K562 (cell line): Measurements from ENCODE around the gene SIRT2. TPM values are rescaled to one million over a fixed set of nuclear protein-coding genes. Genes with fewer than 3 reads are reported as not detected.

Experiments used
- ATAC-seq: fragments of 200-7000 bp; cut with Tn5 transposase; 3 replicates; pipeline ENCODE4 v1.9.1; 2020; ENCODE audit warnings: moderate library complexity
- BruUV-seq: library from RNA; stranded (reverse); fragments of 400-500 nt; replicated peaks from 2 replicates; lab custom pipeline; 2021; lab: Mats Ljungman, UMichigan
- CTCF ChIA-PET: fragments of 300-600 bp; formaldehyde crosslinking; extraction: SDS; loops from one replicate; lab custom pipeline; 2021; ENCODE audit warnings: low intra/inter-chr PET ratio; lab: Yijun Ruan, JAX
- POLR2A ChIA-PET: fragments of 300-600, 350-650 bp; sonication (Branson Sonifier 250); formaldehyde crosslinking; extraction: SDS; loops from one replicate; lab custom pipeline; 2021; ENCODE audit warnings: antibody characterized with exemption, inconsistent platforms; lab: Yijun Ruan, JAX
- DNase-seq, 4 experiments: peaks; one replicate each; pipeline versions ENCODE4 v3.0.0 to v3.0.0-alpha.2; 2011 to 2018; ENCODE audit warnings: low spot score in 3 of 4, mixed read lengths in 3 of 4; ENCODE audit errors: extremely low read depth in 1 of 4
- FAIRE-seq: peaks from 2 replicates; lab custom pipeline; 2011; peaks lifted over from hg19 to GRCh38; lab: Jason Lieb, UNC
- H2AFZ ChIP-seq: 2 replicates; pipeline ENCODE4 v1.6.0; 2011; ENCODE audit warnings: low read depth, low read length, control low read depth, inconsistent platforms
- H3K27ac ChIP-seq: fragments of 200-600 bp; 3 replicates; pipeline ENCODE4 v1.8.0; 2011; ENCODE audit warnings: low read depth, mild to moderate bottlenecking, control low read depth, inconsistent platforms, low read length, moderate library complexity, mixed read lengths; ENCODE audit errors: extremely low read depth
- H3K27me3 ChIP-seq, 2 experiments: fragments of 300-600 bp in 1 of 2; 2 replicates in 1 of 2; 3 replicates in 1 of 2; pipeline versions ENCODE4 v1.6.0 to v1.8.0; 2011; ENCODE audit warnings: inconsistent platforms in 2 of 2, low read length in 2 of 2, mild to moderate bottlenecking in 1 of 2, mixed read lengths in 1 of 2, moderate library complexity in 1 of 2; ENCODE audit not compliant: control insufficient read depth in 2 of 2, insufficient read depth in 2 of 2
- H3K36me3 ChIP-seq: fragments of 300-600 bp; 3 replicates; pipeline ENCODE4 v1.8.0; 2011; ENCODE audit warnings: mild to moderate bottlenecking, low read length, inconsistent platforms; ENCODE audit not compliant: control insufficient read depth, insufficient read depth
- H3K4me1 ChIP-seq, 2 experiments: fragments of 200-600 bp in 1 of 2; replicated peaks in 1 of 2; 2 replicates in 1 of 2; 3 replicates in 1 of 2; pipeline versions ENCODE4 v1.5.1 to v1.8.0; 2011; ENCODE audit warnings: inconsistent platforms in 2 of 2, low read length in 2 of 2, mild to moderate bottlenecking in 1 of 2, mixed read lengths in 1 of 2, moderate library complexity in 1 of 2; ENCODE audit not compliant: control insufficient read depth in 2 of 2, insufficient read depth in 2 of 2
- H3K4me2 ChIP-seq: 2 replicates; pipeline ENCODE4 v1.6.1; 2011; ENCODE audit warnings: low read length, control low read depth, inconsistent platforms, mixed read lengths; ENCODE audit not compliant: insufficient read depth
- H3K4me3 ChIP-seq: fragments of 200-600 bp; sonication (generic), shearing (Covaris generic); 2 replicates; pipeline ENCODE4 v1.5.1; 2016; ENCODE audit warnings: control low read depth, inconsistent platforms
- H3K79me2 ChIP-seq: fragments of 200-600 bp; 3 replicates; pipeline ENCODE4 v1.8.0; 2011; ENCODE audit warnings: low read length, inconsistent platforms; ENCODE audit not compliant: control insufficient read depth, insufficient read depth
- H3K9ac ChIP-seq, 2 experiments: 2 replicates each; pipeline versions ENCODE4 v1.6.0 to v1.6.1; 2011; ENCODE audit warnings: low read depth in 2 of 2, low read length in 2 of 2, control low read depth in 1 of 2, inconsistent platforms in 1 of 2, mild to moderate bottlenecking in 1 of 2, mixed read lengths in 1 of 2; ENCODE audit not compliant: insufficient read depth in 1 of 2
- H3K9me1 ChIP-seq: one replicate; pipeline ENCODE4 v1.6.0; 2011; ENCODE audit warnings: inconsistent platforms, mild to moderate bottlenecking, low read length, moderate library complexity; ENCODE audit not compliant: control insufficient read depth, insufficient read depth
- H3K9me3 ChIP-seq: replicated peaks from 2 replicates; pipeline ENCODE4 v1.5.1; 2011; ENCODE audit warnings: low read depth, low read length, inconsistent platforms; ENCODE audit not compliant: control insufficient read depth, insufficient read depth
- H4K20me1 ChIP-seq: replicated peaks from 2 replicates; pipeline ENCODE4 v1.6.1; 2011; ENCODE audit warnings: low read length, inconsistent platforms, mixed read lengths; ENCODE audit not compliant: control insufficient read depth, insufficient read depth
- BRF2 ChIP-seq: IDR thresholded peaks from 3 replicates; pipeline ENCODE4 v1.6.1; 2011; ENCODE audit warnings: borderline replicate concordance, mild to moderate bottlenecking; ENCODE audit not compliant: insufficient read length, insufficient read depth
- HDAC3 ChIP-seq: fragments of 450-650 bp; IDR thresholded peaks from 2 replicates; pipeline ENCODE4 v1.6.1; 2018; ENCODE audit warnings: borderline replicate concordance, mild to moderate bottlenecking, moderate library complexity; ENCODE audit not compliant: partially characterized antibody
- ZBTB11 ChIP-seq, 3 experiments: fragments of 200-800 bp in 1 of 3; fragments of 250-450 bp in 1 of 3; fragments of 450-650 bp in 1 of 3; sonication (Bioruptor Pico) in 1 of 3; sonication (Bioruptor generic) in 1 of 3; formaldehyde crosslinking in 1 of 3; IDR thresholded peaks; 2 replicates each; pipeline versions ENCODE4 v1.6.1 to v1.8.0; 2016 to 2022; ENCODE audit warnings: mild to moderate bottlenecking in 2 of 3, missing genetic modification characterization in 2 of 3, missing compliant biosample characterization in 1 of 3, moderate library complexity in 1 of 3
- ZNF592 ChIP-seq: fragments of 450-650 bp; IDR thresholded peaks from 2 replicates; pipeline ENCODE4 v1.6.1; 2017; ENCODE audit warnings: antibody characterized with exemption, mild to moderate bottlenecking
- ZNF644 ChIP-seq: fragments of 200-800 bp; sonication (Bioruptor generic); IDR thresholded peaks from 2 replicates; pipeline ENCODE4 v1.6.1; 2016; ENCODE audit warnings: low read depth, missing genetic modification characterization, missing compliant biosample characterization
- WGBS: fragments of 100-300 bp; shearing (Covaris generic); methylation state at CpG from one replicate; pipeline ENCODE4 v1.1.6; 2016; ENCODE audit warnings: low coverage, mixed read lengths; ENCODE audit not compliant: insufficient coverage; ENCODE audit errors: missing lambda C conversion rate; 5-methylcytosine and 5-hydroxymethylcytosine counted together
- in situ Hi-C: fragments of 300-500 bp; cut with MboI; formaldehyde crosslinking; loops from 4 replicates; pipeline ENCODE4 v1.15.0; 2018; ENCODE audit warnings: inconsistent platforms, mixed read lengths
- intact Hi-C: fragments of 100-400 bp; cut with micrococcal nuclease; formaldehyde crosslinking; loops from 2 replicates; pipeline ENCODE4 v1.14.2; 2022
- polyA plus RNA-seq, 8 experiments: library from polyadenylated mRNA; depleted of rRNA in 4 of 8; stranded (reverse) in 5 of 8; unstranded in 3 of 8; fragments of >200 nt; fragmentation: Nextera tagmentation in 2 of 8; fragmentation: Illumina TruSeq in 1 of 8; extraction: Ambion mirVana in 2 of 8; extraction: Trizol in 1 of 8; gene quantifications; 2 replicates each; pipeline versions ENCODE4 v1.2.1 to v1.2.3, GENCODE V29; 2011 to 2014; ENCODE audit warnings: inconsistent platforms in 1 of 8, missing spikeins in 1 of 8
- total RNA-seq, 7 experiments: library from RNA; depleted of rRNA in 6 of 7; stranded (reverse); fragments of >200 nt in 6 of 7; fragmentation: Illumina TruSeq in 2 of 7; extraction: Trizol in 2 of 7; gene quantifications; 2 replicates each; pipeline versions ENCODE4 v1.2.1 to v1.2.3, GENCODE V29; 2011 to 2021; ENCODE audit warnings: low replicate concordance in 1 of 7
- TF ChIP-seq, protein P1 (sequence below): IDR thresholded peaks from 2 replicates; pipeline ENCODE4 v1.6.1; 2011; ENCODE audit warnings: borderline replicate concordance, low read depth, mild to moderate bottlenecking, moderate library complexity, low read length; ENCODE audit not compliant: insufficient read depth, poor library complexity, severe bottlenecking

SIRT2 gene
- total and polyA plus RNA-seq, 9 of the 15 experiments (the other 6 are each of a cell fraction or from before 2014, with no cell fraction given): 2.3 to 35.2 (median 22.9) TPM

DNA sequence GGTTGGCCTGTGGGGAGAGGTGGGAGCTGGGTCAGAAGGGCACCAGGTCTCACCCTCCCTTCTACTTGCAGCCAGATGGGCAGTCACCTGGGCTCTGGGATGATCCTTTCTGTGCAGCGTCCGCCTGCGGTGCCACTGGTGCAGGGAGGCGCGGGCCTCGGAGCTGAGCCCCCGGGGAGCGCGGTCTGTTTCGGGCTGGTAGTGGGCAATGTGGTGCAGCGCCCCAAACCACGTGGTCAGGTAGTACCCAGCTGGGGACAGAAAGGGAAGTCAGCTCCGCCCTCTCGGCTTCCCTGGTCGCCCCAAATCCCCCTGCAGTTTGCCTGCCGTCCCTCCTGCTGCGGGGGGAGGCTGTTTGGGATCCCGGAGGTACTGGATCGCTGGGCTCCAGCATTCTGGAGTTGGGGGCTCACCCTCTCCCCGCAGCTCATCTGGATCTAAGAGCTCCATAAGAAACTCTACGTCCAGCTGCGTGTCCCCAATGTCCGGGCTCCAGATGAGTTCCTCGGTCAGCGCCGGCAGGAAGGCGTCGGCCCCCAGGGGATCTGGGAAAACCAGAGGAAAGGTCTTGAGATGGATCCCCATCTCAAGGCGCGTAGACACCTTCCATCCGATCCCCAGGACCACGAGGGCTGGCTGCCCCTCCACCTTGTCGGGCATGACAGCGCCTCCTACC lies 30.1 kb downstream of the SIRT2 start:
- in situ Hi-C loops (no loop called here), intact Hi-C loops (no loop called here)
- Histone ChIP-seq H3K27me3 (no peaks in the 10 kb centered on the region), H4K20me1 (no peaks in the 10 kb centered on the region), H3K4me2 (no peak overlapping the region), H3K9me3 (no peaks in the 10 kb centered on the region), H3K9ac (no peak overlapping the region), H3K79me2 (no peaks in the 10 kb centered on the region), H3K4me1 (peaks cover 0 to 32% of the 10 kb centered on the region in 2 experiments; a peak in 3 of 5 replicates), H2AFZ (no peak overlapping the region), H3K36me3 (no peaks in the 10 kb centered on the region), H3K27ac (no peak overlapping the region), H3K4me3 (no peak overlapping the region), H3K9me1 (no peaks in the 10 kb centered on the region)
- ChIA-PET POLR2A (interaction anchor here (0.5 to 1.1 kb wide), 2 partner anchors 9 to 22 kb away, joined by 3 read pairs; no protein-coding TSS in a partner anchor), CTCF (no interaction called here)
- BruUV-seq: no TSS peak
- ATAC-seq (no peak), FAIRE-seq (no peak), DNase-seq (no peak)
- 87% methylated on average over 28 of the region's 34 CpGs for WGBS
- no peak for TF ChIP-seq HDAC3
- no peak for TF ChIP-seq BRF2
- no peak for TF ChIP-seq ZNF644 (tag)
- TF ChIP-seq, protein P1, sequence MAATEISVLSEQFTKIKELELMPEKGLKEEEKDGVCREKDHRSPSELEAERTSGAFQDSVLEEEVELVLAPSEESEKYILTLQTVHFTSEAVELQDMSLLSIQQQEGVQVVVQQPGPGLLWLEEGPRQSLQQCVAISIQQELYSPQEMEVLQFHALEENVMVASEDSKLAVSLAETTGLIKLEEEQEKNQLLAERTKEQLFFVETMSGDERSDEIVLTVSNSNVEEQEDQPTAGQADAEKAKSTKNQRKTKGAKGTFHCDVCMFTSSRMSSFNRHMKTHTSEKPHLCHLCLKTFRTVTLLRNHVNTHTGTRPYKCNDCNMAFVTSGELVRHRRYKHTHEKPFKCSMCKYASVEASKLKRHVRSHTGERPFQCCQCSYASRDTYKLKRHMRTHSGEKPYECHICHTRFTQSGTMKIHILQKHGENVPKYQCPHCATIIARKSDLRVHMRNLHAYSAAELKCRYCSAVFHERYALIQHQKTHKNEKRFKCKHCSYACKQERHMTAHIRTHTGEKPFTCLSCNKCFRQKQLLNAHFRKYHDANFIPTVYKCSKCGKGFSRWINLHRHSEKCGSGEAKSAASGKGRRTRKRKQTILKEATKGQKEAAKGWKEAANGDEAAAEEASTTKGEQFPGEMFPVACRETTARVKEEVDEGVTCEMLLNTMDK: no peak
- TF ChIP-seq ZNF592: no peak
- TF ChIP-seq ZBTB11 (CRISPR knock-in tag; IDR thresholded peaks at IDR 0.05): no peak
